ENCODE results near the gene ARMC8.
"Not testable (repeated sequence)": the region's sequence is repeated elsewhere in the genome, so short reads cannot be mapped to it uniquely, and the experiment has no call there.

Gene ARMC8, protein sequence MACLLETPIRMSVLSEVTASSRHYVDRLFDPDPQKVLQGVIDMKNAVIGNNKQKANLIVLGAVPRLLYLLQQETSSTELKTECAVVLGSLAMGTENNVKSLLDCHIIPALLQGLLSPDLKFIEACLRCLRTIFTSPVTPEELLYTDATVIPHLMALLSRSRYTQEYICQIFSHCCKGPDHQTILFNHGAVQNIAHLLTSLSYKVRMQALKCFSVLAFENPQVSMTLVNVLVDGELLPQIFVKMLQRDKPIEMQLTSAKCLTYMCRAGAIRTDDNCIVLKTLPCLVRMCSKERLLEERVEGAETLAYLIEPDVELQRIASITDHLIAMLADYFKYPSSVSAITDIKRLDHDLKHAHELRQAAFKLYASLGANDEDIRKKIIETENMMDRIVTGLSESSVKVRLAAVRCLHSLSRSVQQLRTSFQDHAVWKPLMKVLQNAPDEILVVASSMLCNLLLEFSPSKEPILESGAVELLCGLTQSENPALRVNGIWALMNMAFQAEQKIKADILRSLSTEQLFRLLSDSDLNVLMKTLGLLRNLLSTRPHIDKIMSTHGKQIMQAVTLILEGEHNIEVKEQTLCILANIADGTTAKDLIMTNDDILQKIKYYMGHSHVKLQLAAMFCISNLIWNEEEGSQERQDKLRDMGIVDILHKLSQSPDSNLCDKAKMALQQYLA

DNA sequence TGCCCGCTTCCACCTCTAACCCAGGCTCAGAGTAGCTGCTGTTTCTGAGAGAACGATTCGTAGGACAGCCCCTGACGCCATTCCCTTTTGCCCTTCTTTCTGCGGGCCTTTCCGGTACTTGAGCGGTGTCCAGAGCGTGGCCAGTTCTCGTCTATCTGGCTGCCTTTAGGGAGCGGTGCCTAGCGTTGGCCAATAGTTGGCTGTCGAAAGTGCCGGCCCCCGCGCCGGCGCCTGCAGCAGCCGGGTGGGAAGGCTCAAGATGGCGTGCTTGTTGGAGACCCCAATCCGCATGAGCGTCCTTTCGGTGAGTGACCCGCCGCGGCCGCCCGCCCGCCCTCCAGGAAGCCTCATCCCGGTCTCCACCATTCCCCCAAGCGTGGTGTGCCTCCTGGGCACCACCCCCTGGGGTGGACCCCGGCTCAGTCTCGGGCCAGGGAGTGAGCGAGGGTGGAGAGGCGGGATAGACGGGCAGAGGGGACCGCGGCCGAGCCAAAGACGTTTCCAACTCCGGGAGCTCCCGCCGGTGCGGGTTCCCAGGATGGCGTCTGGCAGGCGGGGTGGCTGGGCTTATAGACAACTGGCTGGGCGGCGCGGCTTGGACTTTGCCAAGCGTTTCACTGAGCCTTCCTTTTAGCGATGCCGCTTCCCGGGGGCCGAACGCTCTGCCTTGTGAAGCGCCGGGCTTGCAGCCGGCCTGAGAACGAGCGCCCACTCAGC, at the start of gene ARMC8:
TSS of gene ARMC8 (plus strand) at position 6 of the 717 bp plus-strand sequence. CDS start at position 260, 254 bp downstream.
- peak; percentile 62 for DNase-seq (ENCODE audit: low read depth)
- peak within 1 kb of the TSS; percentile 78 for H3K4me3 ChIP-seq (ENCODE audit: low read depth, low read length)

GRCh38 chr3:138137861-138138260, 49.2 kb upstream of the ARMC8 start:
- no peak overlapping the region for H3K4me3 ChIP-seq (ENCODE audit: low read depth, low read length)
- TF ChIP-seq CTCF (IDR thresholded peaks at IDR 0.05; ENCODE audit: insufficient read depth, low read depth, low read length, missing control alignments): no peak
- no peak for DNase-seq (ENCODE audit: low read depth)

More for the DNA sequence above, at the start of gene ARMC8:
- TF ChIP-seq CTCF (IDR thresholded peaks at IDR 0.05; ENCODE audit: insufficient read depth, low read depth, low read length, missing control alignments): no peak

DNA sequence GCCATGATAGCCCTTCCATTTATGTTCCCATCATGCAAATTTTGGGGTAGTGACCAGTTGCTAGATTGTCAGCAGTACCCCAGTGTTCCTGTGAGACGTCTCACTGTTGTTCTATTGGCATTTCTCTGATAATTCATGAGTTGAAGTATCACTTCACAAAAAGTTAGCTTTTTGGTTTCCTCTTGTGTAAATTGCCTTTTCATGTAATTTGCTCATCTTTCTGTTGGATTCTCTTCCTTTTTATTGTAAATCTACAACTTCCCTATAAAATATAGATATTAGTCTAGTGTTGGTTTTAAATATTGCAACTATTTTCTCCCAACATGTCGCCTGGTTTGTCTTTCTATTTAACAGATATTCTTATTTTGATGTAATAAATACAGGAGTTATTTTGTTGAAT, 47.4 kb upstream of the ARMC8 start:
- no peak overlapping the region for H3K4me3 ChIP-seq (ENCODE audit: low read depth, low read length)
- DNase-seq (ENCODE audit: low read depth): no peak
- no peak for TF ChIP-seq CTCF (IDR thresholded peaks at IDR 0.05; ENCODE audit: insufficient read depth, low read depth, low read length, missing control alignments)

- no peak overlapping the region for H3K4me3 ChIP-seq (ENCODE audit: low read depth, low read length)
- no peak for TF ChIP-seq CTCF (IDR thresholded peaks at IDR 0.05; ENCODE audit: insufficient read depth, low read depth, low read length, missing control alignments)
These were observed 46.2 kb upstream of the ARMC8 start for GRCh38 chr3:138140940-138141339.

GRCh38 chr3:138142181-138142580, 44.9 kb upstream of the ARMC8 start:
- not testable (repeated sequence) for DNase-seq (ENCODE audit: low read depth)

More at GRCh38 chr3:138140940-138141339, 46.2 kb upstream of the ARMC8 start:
- DNase-seq (ENCODE audit: low read depth): no peak

DNA sequence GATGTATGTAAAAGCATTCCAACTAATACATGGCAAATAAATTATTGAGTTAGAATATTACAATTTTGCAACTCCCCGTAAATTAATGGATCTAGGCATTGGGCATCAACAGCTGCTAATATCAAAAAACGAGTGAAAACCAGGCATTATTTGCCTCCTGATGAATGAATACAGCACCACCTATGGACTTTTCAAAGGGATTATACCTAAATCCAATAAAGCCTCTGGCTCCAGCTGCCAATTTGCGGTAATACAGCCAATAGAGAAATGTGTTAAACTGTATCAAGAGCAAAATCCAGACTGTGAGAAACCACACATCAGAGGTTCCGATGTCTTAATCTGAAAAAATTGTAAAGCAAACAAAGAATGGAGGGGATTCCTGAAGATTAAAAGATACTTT, 38.6 kb upstream of the ARMC8 start:
- TF ChIP-seq CTCF (IDR thresholded peaks at IDR 0.05; ENCODE audit: insufficient read depth, low read depth, low read length, missing control alignments): no peak
- DNase-seq (ENCODE audit: low read depth): no peak

More at GRCh38 chr3:138142181-138142580, 44.9 kb upstream of the ARMC8 start:
- H3K4me3 ChIP-seq (ENCODE audit: low read depth, low read length): not testable (repeated sequence)

DNA sequence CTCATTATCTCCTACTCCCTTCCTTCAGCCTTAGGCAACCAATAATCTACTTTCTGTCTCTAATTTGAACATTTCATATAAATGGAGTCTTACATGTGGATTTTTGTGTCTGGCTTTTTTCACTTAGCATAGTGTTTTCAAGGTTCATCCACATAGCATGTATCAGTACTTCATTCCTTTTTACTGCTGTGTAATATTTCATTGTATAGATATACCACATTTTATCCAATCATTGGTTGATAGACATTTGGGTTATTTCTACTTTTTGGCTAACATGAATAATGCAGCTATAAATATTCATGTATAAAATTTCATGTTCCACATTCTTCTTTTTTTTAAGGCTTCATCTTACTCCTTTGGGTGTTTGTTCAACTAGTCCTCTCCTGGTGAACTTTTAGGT, 32.6 kb upstream of the ARMC8 start:
- H3K4me3 ChIP-seq (ENCODE audit: low read depth, low read length): no peak overlapping the region
- no peak for TF ChIP-seq CTCF (IDR thresholded peaks at IDR 0.05; ENCODE audit: insufficient read depth, low read depth, low read length, missing control alignments)
- no peak for DNase-seq (ENCODE audit: low read depth)

More for the DNA sequence above, 38.6 kb upstream of the ARMC8 start:
- H3K4me3 ChIP-seq (ENCODE audit: low read depth, low read length): no peak overlapping the region
